ENCODE measurements around the gene CDC42EP1.
"Not testable (repeated sequence)": the region's sequence is repeated elsewhere in the genome, so short reads cannot be mapped to it uniquely, and the experiment has no call there.

Gene CDC42EP1

GRCh38 chr22:37588546-37589215 lies 28.4 kb downstream of the CDC42EP1 start:
- no peak for DNase-seq (ENCODE audit: low spot score)

- no peak for DNase-seq (ENCODE audit: low spot score)
These were observed 29.4 kb downstream of the CDC42EP1 start for GRCh38 chr22:37589636-37590035.

GRCh38 chr22:37591081-37591480 lies 30.8 kb downstream of the CDC42EP1 start:
- not testable (repeated sequence) for DNase-seq (ENCODE audit: low spot score)

GRCh38 chr22:37591823-37592404 lies 31.6 kb downstream of the CDC42EP1 start:
- no peak for DNase-seq (ENCODE audit: low spot score)

- no peak for DNase-seq (ENCODE audit: low spot score)
These were observed 34.0 kb downstream of the CDC42EP1 start for GRCh38 chr22:37594237-37594636.

- DNase-seq (ENCODE audit: low spot score) = no peak
These were observed 38.9 kb downstream of the CDC42EP1 start for GRCh38 chr22:37599153-37599552.

- DNase-seq (ENCODE audit: low spot score) = no peak
These were observed 40.9 kb downstream of the CDC42EP1 start for GRCh38 chr22:37601203-37601539.

GRCh38 chr22:37601540-37602442 lies 41.5 kb downstream of the CDC42EP1 start:
- peak; percentile 76 for DNase-seq (ENCODE audit: low spot score)

- DNase-seq (ENCODE audit: low spot score) = not testable (repeated sequence)
These were observed 42.4 kb downstream of the CDC42EP1 start for GRCh38 chr22:37602546-37603277.

- DNase-seq (ENCODE audit: low spot score) = no peak
These were observed 43.8 kb downstream of the CDC42EP1 start for GRCh38 chr22:37604074-37604473.

- no peak for DNase-seq (ENCODE audit: low spot score)
These were observed 44.6 kb downstream of the CDC42EP1 start for GRCh38 chr22:37604875-37605274.

- peak; percentile 91 for DNase-seq (ENCODE audit: low spot score)
These were observed 47.0 kb downstream of the CDC42EP1 start for GRCh38 chr22:37607010-37607934.

GRCh38 chr22:37607935-37608476 lies 47.7 kb downstream of the CDC42EP1 start:
- DNase-seq (ENCODE audit: low spot score) = no peak

GRCh38 chr22:37608477-37609239 lies 48.4 kb downstream of the CDC42EP1 start, which contains the start of gene GGA1:
Gene GGA1, plus strand, starts transcription at chr22:37608834. Its CDS starts 27 bp downstream, at chr22:37608861.
- peak; percentile 97 for DNase-seq (ENCODE audit: low spot score)

GRCh38 chr22:37609240-37610152 lies 49.2 kb downstream of the CDC42EP1 start:
- no peak for DNase-seq (ENCODE audit: low spot score)

GRCh38 chr22:37610153-37610475 lies 49.8 kb downstream of the CDC42EP1 start:
- not testable (repeated sequence) for DNase-seq (ENCODE audit: low spot score)

- no peak for DNase-seq (ENCODE audit: low spot score)
These were observed 50.3 kb downstream of the CDC42EP1 start for GRCh38 chr22:37610480-37611129.

- DNase-seq (ENCODE audit: low spot score) = no peak
These were observed 50.9 kb downstream of the CDC42EP1 start for GRCh38 chr22:37611207-37611606.
